Measurements from ENCODE around the gene BCL6B.

BCL6B gene

GRCh38 chr17:7011415-7011814 lies 11.4 kb upstream of the BCL6B start:
- H3K27ac ChIP-seq (ENCODE audit: low read depth, low read length) = no peak overlapping the region
- TF ChIP-seq CTCF (IDR thresholded peaks at IDR 0.05; ENCODE audit: low read depth, low read length, poor library complexity, severe bottlenecking) (no peak), EZH2phosphoT487 (IDR thresholded peaks at IDR 0.05; ENCODE audit: borderline replicate concordance, low read length) (no peak)
- H3K9me3 ChIP-seq (ENCODE audit: control insufficient read depth, insufficient read depth, low read length) = no peaks in the 10 kb centered on the region
- peak overlapping the region; percentile 82 for H3K4me3 ChIP-seq (ENCODE audit: low read length)
- no peaks in the 10 kb centered on the region for H3K9me2 ChIP-seq (replicated peaks; ENCODE audit: control insufficient read depth, low read length)
- peak overlapping the region; percentile 84 for H3K4me2 ChIP-seq (ENCODE audit: low read length)
- peaks cover 22% of the 10 kb centered on the region for H3K36me3 ChIP-seq (ENCODE audit: control insufficient read depth, low read length)
- no peaks in the 10 kb centered on the region for H3K27me3 ChIP-seq (ENCODE audit: control insufficient read depth, low read length)
- H3K4me1 ChIP-seq (ENCODE audit: control insufficient read depth, low read length) = peaks cover 25% of the 10 kb centered on the region
- H3F3A ChIP-seq (ENCODE audit: control insufficient read depth, insufficient read depth) = peaks cover 13% of the 10 kb centered on the region
- no peaks in the 10 kb centered on the region for H4K20me1 ChIP-seq (ENCODE audit: control insufficient read depth, insufficient read depth, low read depth, low read length)
- peaks cover 62% of the 10 kb centered on the region for H3K79me2 ChIP-seq (ENCODE audit: control insufficient read depth, low read length)

GRCh38 chr17:7011942-7012254 lies 11.0 kb upstream of the BCL6B start:
- Histone ChIP-seq H3K9me2 (replicated peaks; ENCODE audit: control insufficient read depth, low read length) (no peaks in the 10 kb centered on the region), H3K4me2 (ENCODE audit: low read length) (peak overlapping the region; percentile 84), H3K9me3 (ENCODE audit: control insufficient read depth, insufficient read depth, low read length) (no peaks in the 10 kb centered on the region), H3K27ac (ENCODE audit: low read depth, low read length) (peak overlapping the region; percentile 94; the same call in 1 of the 2 replicates), H3K4me1 (ENCODE audit: control insufficient read depth, low read length) (peaks cover 25% of the 10 kb centered on the region), H3F3A (ENCODE audit: control insufficient read depth, insufficient read depth) (peaks cover 14% of the 10 kb centered on the region), H3K27me3 (ENCODE audit: control insufficient read depth, low read length) (no peaks in the 10 kb centered on the region), H3K4me3 (ENCODE audit: low read length) (peak overlapping the region; percentile 82), H3K79me2 (ENCODE audit: control insufficient read depth, low read length) (peaks cover 60% of the 10 kb centered on the region), H3K36me3 (ENCODE audit: control insufficient read depth, low read length) (peaks cover 24% of the 10 kb centered on the region), H4K20me1 (ENCODE audit: control insufficient read depth, insufficient read depth, low read depth, low read length) (no peaks in the 10 kb centered on the region)
- TF ChIP-seq EZH2phosphoT487 (IDR thresholded peaks at IDR 0.05; ENCODE audit: borderline replicate concordance, low read length) = no peak
- no peak for TF ChIP-seq CTCF (IDR thresholded peaks at IDR 0.05; ENCODE audit: low read depth, low read length, poor library complexity, severe bottlenecking)

GRCh38 chr17:7014261-7014994 lies 8.4 kb upstream of the BCL6B start:
- H3F3A ChIP-seq (ENCODE audit: control insufficient read depth, insufficient read depth) = peaks cover 14% of the 10 kb centered on the region
- peak overlapping the region; percentile 94 for H3K27ac ChIP-seq (ENCODE audit: low read depth, low read length)
- no peaks in the 10 kb centered on the region for H3K27me3 ChIP-seq (ENCODE audit: control insufficient read depth, low read length)
- no peaks in the 10 kb centered on the region for H3K9me3 ChIP-seq (ENCODE audit: control insufficient read depth, insufficient read depth, low read length)
- no peaks in the 10 kb centered on the region for H3K9me2 ChIP-seq (replicated peaks; ENCODE audit: control insufficient read depth, low read length)
- peaks cover 25% of the 10 kb centered on the region for H3K4me1 ChIP-seq (ENCODE audit: control insufficient read depth, low read length)
- peaks cover 48% of the 10 kb centered on the region for H3K79me2 ChIP-seq (ENCODE audit: control insufficient read depth, low read length)
- H3K4me2 ChIP-seq (ENCODE audit: low read length) = peak overlapping the region; percentile 84
- H3K36me3 ChIP-seq (ENCODE audit: control insufficient read depth, low read length) = peaks cover 29% of the 10 kb centered on the region
- TF ChIP-seq EZH2phosphoT487 (IDR thresholded peaks at IDR 0.05; ENCODE audit: borderline replicate concordance, low read length) (no peak), CTCF (IDR thresholded peaks at IDR 0.05; ENCODE audit: low read depth, low read length, poor library complexity, severe bottlenecking) (peak; percentile 58)
- H4K20me1 ChIP-seq (ENCODE audit: control insufficient read depth, insufficient read depth, low read depth, low read length) = no peaks in the 10 kb centered on the region
- H3K4me3 ChIP-seq (ENCODE audit: low read length) = peak overlapping the region; percentile 82

All from DOHH2 (cell line).